Measurements from ENCODE around the gene CAPN14.

Gene CAPN14

DNA sequence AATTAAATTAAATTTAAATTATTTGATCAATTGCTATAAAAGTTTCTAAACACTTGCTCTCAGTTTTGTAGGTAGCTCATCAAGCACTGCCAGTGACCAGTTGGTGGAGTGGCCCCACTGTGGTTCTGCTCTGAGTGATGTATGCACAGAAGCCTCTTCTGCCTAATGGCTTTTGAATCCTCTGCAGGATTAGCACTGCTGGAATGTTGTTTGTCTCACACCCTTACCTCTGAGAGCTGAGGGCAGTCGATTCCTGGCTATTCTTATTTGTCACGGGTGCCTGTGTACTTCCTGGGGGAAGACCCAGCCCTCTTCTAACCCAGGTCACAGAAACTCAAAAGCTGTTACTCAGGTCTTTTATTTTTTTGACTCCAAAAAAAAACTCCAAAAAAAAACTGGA, 9.5 kb downstream of the CAPN14 start:
- TF ChIP-seq, protein P1, sequence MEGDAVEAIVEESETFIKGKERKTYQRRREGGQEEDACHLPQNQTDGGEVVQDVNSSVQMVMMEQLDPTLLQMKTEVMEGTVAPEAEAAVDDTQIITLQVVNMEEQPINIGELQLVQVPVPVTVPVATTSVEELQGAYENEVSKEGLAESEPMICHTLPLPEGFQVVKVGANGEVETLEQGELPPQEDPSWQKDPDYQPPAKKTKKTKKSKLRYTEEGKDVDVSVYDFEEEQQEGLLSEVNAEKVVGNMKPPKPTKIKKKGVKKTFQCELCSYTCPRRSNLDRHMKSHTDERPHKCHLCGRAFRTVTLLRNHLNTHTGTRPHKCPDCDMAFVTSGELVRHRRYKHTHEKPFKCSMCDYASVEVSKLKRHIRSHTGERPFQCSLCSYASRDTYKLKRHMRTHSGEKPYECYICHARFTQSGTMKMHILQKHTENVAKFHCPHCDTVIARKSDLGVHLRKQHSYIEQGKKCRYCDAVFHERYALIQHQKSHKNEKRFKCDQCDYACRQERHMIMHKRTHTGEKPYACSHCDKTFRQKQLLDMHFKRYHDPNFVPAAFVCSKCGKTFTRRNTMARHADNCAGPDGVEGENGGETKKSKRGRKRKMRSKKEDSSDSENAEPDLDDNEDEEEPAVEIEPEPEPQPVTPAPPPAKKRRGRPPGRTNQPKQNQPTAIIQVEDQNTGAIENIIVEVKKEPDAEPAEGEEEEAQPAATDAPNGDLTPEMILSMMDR (IDR thresholded peaks at IDR 0.05; ENCODE audit: low read depth, low read length, missing control alignments): no peak
- in situ Hi-C loops (cut with HindIII; ENCODE audit: low pct_ligation_motif_present, low sequenced_read_pairs): no loop called here
- Histone ChIP-seq H3K36me3 (replicated peaks) (no peaks in the 10 kb centered on the region), H3K27ac (no peak overlapping the region), H3K4me3 (ENCODE audit: low read depth, low read length) (no peak overlapping the region), H3K27me3 (replicated peaks) (no peaks in the 10 kb centered on the region)
- DNase-seq: no peak

DNA sequence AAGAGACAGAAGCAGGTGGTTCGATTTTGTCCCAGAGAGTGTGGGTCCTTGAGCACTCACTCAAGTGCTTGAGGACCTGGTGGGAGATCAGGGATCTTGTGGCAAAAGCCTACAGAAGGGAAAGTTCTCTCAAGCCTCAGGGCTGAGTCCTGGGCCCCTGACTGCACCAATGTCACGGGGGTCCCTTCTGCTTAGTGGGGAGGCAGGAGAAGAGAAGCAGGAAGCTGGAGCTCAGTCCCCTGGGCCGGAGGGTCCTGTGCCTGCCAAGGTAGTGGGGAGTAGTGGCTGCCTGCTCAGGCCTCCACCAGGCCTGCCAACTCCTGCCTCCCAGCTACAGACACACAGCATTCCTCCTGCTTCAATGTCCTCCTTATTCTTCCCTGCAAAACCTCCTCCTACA, 11.7 kb downstream of the CAPN14 start:
- in situ Hi-C loops (cut with HindIII; ENCODE audit: low pct_ligation_motif_present, low sequenced_read_pairs): no loop called here
- TF ChIP-seq, protein P1 (IDR thresholded peaks at IDR 0.05; ENCODE audit: low read depth, low read length, missing control alignments): no peak

DNA sequence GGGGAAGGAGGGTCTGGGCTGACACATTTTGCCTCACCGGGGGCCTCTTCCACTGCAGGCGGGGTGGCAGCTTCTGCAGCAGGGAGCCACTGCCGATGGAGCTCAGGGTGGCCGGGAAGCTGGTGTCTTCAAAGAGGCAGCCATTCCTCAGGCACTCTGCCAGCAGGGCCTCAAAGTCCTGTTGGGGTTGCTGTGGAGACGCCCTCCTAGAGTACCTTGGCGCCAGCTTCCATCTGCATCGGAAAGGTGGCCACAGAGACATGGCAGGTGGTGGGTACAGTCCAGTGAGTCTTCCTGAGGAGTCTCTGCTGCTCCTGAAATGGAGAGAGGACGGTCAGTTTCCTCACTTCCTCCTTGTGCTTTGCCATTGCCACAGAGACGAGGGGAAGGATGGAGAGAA, 12.1 kb downstream of the CAPN14 start:
- TF ChIP-seq, protein P1 (IDR thresholded peaks at IDR 0.05; ENCODE audit: low read depth, low read length, missing control alignments): no peak
- in situ Hi-C loops (cut with HindIII; ENCODE audit: low pct_ligation_motif_present, low sequenced_read_pairs): no loop called here
- DNase-seq: no peak
- H3K27ac ChIP-seq: no peak overlapping the region
- H3K27me3 ChIP-seq (replicated peaks): no peaks in the 10 kb centered on the region
- H3K4me3 ChIP-seq (ENCODE audit: low read depth, low read length): no peak overlapping the region
- no peaks in the 10 kb centered on the region for H3K36me3 ChIP-seq (replicated peaks)

More for the DNA sequence above, 11.7 kb downstream of the CAPN14 start:
- Histone ChIP-seq H3K27ac (no peak overlapping the region), H3K27me3 (replicated peaks) (no peaks in the 10 kb centered on the region), H3K4me3 (ENCODE audit: low read depth, low read length) (no peak overlapping the region), H3K36me3 (replicated peaks) (no peaks in the 10 kb centered on the region)
- no peak for DNase-seq

DNA sequence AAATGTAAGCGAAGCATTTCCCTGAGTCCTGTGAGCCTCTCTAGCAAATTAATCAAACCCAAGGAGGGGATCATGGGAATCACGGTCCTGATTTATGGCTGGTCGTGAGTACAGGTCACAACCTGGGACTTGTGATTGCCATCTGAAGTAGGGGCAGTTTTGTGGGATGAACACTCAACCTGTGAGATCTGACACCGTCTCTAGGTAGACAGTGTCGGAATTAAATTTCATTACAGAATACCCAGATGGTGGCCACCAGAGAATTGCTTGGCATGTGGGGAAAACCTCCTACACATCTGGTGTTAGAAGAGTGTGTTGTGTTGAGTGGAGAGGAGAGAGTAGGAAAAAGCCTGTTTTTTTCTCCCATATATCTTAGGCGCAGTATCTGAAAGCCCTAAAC, 12.5 kb downstream of the CAPN14 start:
- H3K27ac ChIP-seq: no peak overlapping the region

DNA sequence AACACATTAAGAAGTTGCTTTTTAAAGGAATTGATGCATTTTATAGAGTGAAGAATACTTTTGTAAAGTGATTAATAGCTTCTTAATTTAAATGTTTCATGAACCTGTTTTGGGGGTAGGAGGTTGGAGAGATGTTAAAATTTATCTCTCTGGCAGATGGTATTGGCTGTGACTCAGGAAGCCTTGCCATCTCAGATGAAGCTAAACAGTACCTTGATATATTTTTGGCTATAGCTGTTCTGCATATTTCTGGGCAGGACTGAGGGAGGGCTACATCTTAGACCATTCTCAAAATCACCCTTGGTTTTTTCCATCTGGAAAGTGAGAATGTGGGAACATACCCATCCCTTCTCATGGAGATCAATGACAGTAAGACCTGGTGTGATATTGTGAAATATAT, 13.4 kb downstream of the CAPN14 start:
- in situ Hi-C loops (cut with HindIII; ENCODE audit: low pct_ligation_motif_present, low sequenced_read_pairs): no loop called here
- H3K4me3 ChIP-seq (ENCODE audit: low read depth, low read length): no peak overlapping the region
- no peak for DNase-seq
- H3K36me3 ChIP-seq (replicated peaks): no peaks in the 10 kb centered on the region
- no peaks in the 10 kb centered on the region for H3K27me3 ChIP-seq (replicated peaks)
- TF ChIP-seq, protein P1 (IDR thresholded peaks at IDR 0.05; ENCODE audit: low read depth, low read length, missing control alignments): no peak
- no peak overlapping the region for H3K27ac ChIP-seq

More for the DNA sequence above, 12.5 kb downstream of the CAPN14 start:
- in situ Hi-C loops (cut with HindIII; ENCODE audit: low pct_ligation_motif_present, low sequenced_read_pairs): no loop called here
- H3K36me3 ChIP-seq (replicated peaks): no peaks in the 10 kb centered on the region
- no peaks in the 10 kb centered on the region for H3K27me3 ChIP-seq (replicated peaks)
- H3K4me3 ChIP-seq (ENCODE audit: low read depth, low read length): no peak overlapping the region
- TF ChIP-seq, protein P1 (IDR thresholded peaks at IDR 0.05; ENCODE audit: low read depth, low read length, missing control alignments): no peak
- DNase-seq: no peak

DNA sequence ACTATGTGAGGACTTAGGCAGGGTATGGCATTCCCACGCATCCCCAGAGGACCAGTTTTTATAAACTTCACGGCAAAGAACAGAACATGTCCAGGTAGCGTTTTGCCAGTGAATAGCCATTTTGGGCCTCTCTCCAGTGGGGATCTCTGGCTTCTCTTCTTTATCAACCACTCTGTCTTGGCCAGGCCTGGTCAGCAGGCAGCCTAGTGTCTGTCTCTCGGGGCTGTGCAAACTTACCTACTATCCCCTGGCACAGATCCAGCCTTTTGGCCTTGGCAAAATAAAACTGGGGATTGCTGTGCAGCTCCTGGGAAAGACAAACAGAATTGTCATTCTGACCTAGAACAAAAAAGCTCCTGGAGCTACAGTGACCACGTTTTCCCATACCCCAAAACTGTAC, 14.5 kb downstream of the CAPN14 start:
- in situ Hi-C loops (cut with HindIII; ENCODE audit: low pct_ligation_motif_present, low sequenced_read_pairs): no loop called here
- no peaks in the 10 kb centered on the region for H3K27me3 ChIP-seq (replicated peaks)
- TF ChIP-seq, protein P1 (IDR thresholded peaks at IDR 0.05; ENCODE audit: low read depth, low read length, missing control alignments): no peak
- no peak for DNase-seq
- H3K27ac ChIP-seq: no peak overlapping the region
- no peak overlapping the region for H3K4me3 ChIP-seq (ENCODE audit: low read depth, low read length)
- no peaks in the 10 kb centered on the region for H3K36me3 ChIP-seq (replicated peaks)
